H1 (cell line): Measurements from ENCODE around the gene FAM221B. TPM values are rescaled to one million over a fixed set of nuclear protein-coding genes. Genes with fewer than 3 reads are reported as not detected.

Source experiments
- ASH2L ChIP-seq: fragments of 200-600, 300-600 bp; sonication (generic); IDR thresholded peaks from one replicate; pipeline ENCODE4 v1.7.1; 2017; ENCODE audit warnings: low read length
- BACH1 ChIP-seq: IDR thresholded peaks from 2 replicates; pipeline ENCODE4 v1.6.1; 2012; ENCODE audit warnings: low read length, improper control_type of control experiment
- EZH2 ChIP-seq: fragments of 200-600 bp; sonication (generic); IDR thresholded peaks from 2 replicates; pipeline ENCODE4 v1.7.1; 2012; ENCODE audit warnings: low read depth, mild to moderate bottlenecking, moderate library complexity, low read length, inconsistent platforms; ENCODE audit not compliant: severe bottlenecking
- MAX ChIP-seq: IDR thresholded peaks from 2 replicates; pipeline ENCODE4 v1.6.1; 2012; ENCODE audit warnings: inconsistent platforms
- NANOG ChIP-seq: IDR thresholded peaks from 2 replicates; pipeline ENCODE4 v1.6.1; 2011; ENCODE audit warnings: low read length, low read depth, mild to moderate bottlenecking, inconsistent platforms; ENCODE audit not compliant: insufficient read depth, poor library complexity, severe bottlenecking
- POLR2AphosphoS5 ChIP-seq: IDR thresholded peaks from 2 replicates; pipeline ENCODE4 v1.6.1; 2011; ENCODE audit warnings: low read depth, low read length
- RBBP5 ChIP-seq: IDR thresholded peaks from 2 replicates; pipeline ENCODE4 v1.7.1; 2012; ENCODE audit warnings: low read depth, mild to moderate bottlenecking, inconsistent platforms, low read length, moderate library complexity, borderline replicate concordance
- SRF ChIP-seq: IDR thresholded peaks from 2 replicates; pipeline ENCODE4 v1.6.1; 2011; ENCODE audit warnings: mild to moderate bottlenecking, low read depth, low read length, moderate library complexity
- USF2 ChIP-seq: IDR thresholded peaks from 2 replicates; pipeline ENCODE4 v1.6.1; 2011; ENCODE audit warnings: low read length, improper control_type of control experiment
- ZNF274 ChIP-seq: IDR thresholded peaks from 2 replicates; pipeline ENCODE4 v1.7.0; 2012; ENCODE audit warnings: low read length, borderline replicate concordance; ENCODE audit errors: extremely low read depth
- polyA plus RNA-seq, 7 experiments: library from polyadenylated mRNA; depleted of rRNA in 3 of 7; stranded (reverse) in 5 of 7; unstranded in 2 of 7; fragments of >200 nt in 5 of 7; fragments of 200-250 nt in 2 of 7; gene quantifications; 1 replicate in 5 of 7; 2 replicates in 1 of 7; 4 replicates in 1 of 7; pipeline versions ENCODE4 v1.2.1 to v1.2.3, GENCODE V29; 2011 to 2013; ENCODE audit warnings: missing spikeins in 2 of 7, mixed read lengths in 2 of 7
- total RNA-seq: library from RNA; stranded (reverse); fragmentation: NEBNext Ultra II Directional; extraction: Animal tissue kit (Norgen Biotek cat#: 25700); gene quantifications from 2 replicates; pipeline ENCODE4 v1.2.1, GENCODE V29; 2021

FAM221B gene
- total and polyA plus RNA-seq, 2 of the 8 experiments (the other 6 are each of a cell fraction or from before 2014, with no cell fraction given), result not detected

- TF ChIP-seq BACH1, result no peak
- no peak for TF ChIP-seq USF2
- TF ChIP-seq POLR2AphosphoS5, result peak; percentile 78
- no peak for TF ChIP-seq SRF
- TF ChIP-seq ASH2L, result no peak
- no peak for TF ChIP-seq NANOG
- no peak for TF ChIP-seq ZNF274
- TF ChIP-seq EZH2, result no peak
- peak; percentile 46 for TF ChIP-seq MAX
- no peak; the same call in 1 of the 2 replicates for TF ChIP-seq RBBP5
Measured at GRCh38 chr9:35814106-35814840, 14.3 kb downstream of the FAM221B start (continued).
